ENCODE measurements around the gene METTL8.

GRCh38 chr2:171399292-171399691 lies 34.5 kb downstream of the METTL8 start:
- TF ChIP-seq POLR2A (IDR thresholded peaks at IDR 0.05) = no peak
- TF ChIP-seq CTCF (IDR thresholded peaks at IDR 0.05) = no peak

All from prostate gland (tissue), 2 donors.